Common myeloid progenitor, CD34-positive (primary cell): ENCODE data around the gene CYP19A1.

ENCODE experiments used
- CTCF ChIA-PET: fragments of 350-600 bp; sonication (Branson Sonifier 250); formaldehyde crosslinking; loops from one replicate; lab custom pipeline; 2021; ENCODE audit warnings: antibody characterized with exemption; lab: Charles Lee
- POLR2A ChIA-PET: fragments of 350-600 bp; sonication (Branson Sonifier 250); formaldehyde crosslinking; loops from one replicate; lab custom pipeline; 2021; ENCODE audit warnings: antibody characterized with exemption; lab: Charles Lee
- DNase-seq, 3 donors: peaks; one replicate each; pipeline versions ENCODE4 v3.0.0 to v3.0.0-alpha.2; 2013
- H3K27ac ChIP-seq, 2 experiments: 1 replicate in 1 of 2; 2 replicates in 1 of 2; pipeline ENCODE4 v1.7.0; 2013; ENCODE audit warnings: inconsistent platforms in 2 of 2, low read length in 2 of 2, mild to moderate bottlenecking in 2 of 2, low read depth in 1 of 2, moderate library complexity in 1 of 2; ENCODE audit not compliant: severe bottlenecking in 2 of 2, insufficient read depth in 1 of 2, poor library complexity in 1 of 2
- H3K27me3 ChIP-seq, 5 experiments: replicated peaks in 2 of 5; 1 replicate in 3 of 5; 2 replicates in 2 of 5; pipeline versions ENCODE4 v1.6.1 to v1.7.0; 2013; ENCODE audit warnings: low read length in 4 of 5, mild to moderate bottlenecking in 2 of 5, moderate library complexity in 2 of 5, inconsistent platforms in 1 of 5; ENCODE audit not compliant: insufficient read depth in 5 of 5, control insufficient read depth in 4 of 5
- H3K36me3 ChIP-seq, 4 experiments: 1 replicate in 2 of 4; 2 replicates in 2 of 4; pipeline versions ENCODE4 v1.6.1 to v1.7.0; 2013; ENCODE audit warnings: low read length in 3 of 4, control low read depth in 1 of 4, mild to moderate bottlenecking in 1 of 4; ENCODE audit not compliant: control insufficient read depth in 4 of 4, insufficient read depth in 4 of 4
- H3K4me1 ChIP-seq, 4 experiments: 1 replicate in 3 of 4; 2 replicates in 1 of 4; pipeline versions ENCODE4 v1.6.1 to v1.7.1; 2013; ENCODE audit warnings: low read length in 3 of 4, mild to moderate bottlenecking in 3 of 4, control low read depth in 1 of 4, inconsistent platforms in 1 of 4, moderate library complexity in 1 of 4; ENCODE audit not compliant: control insufficient read depth in 4 of 4, insufficient read depth in 4 of 4; ENCODE audit errors: control extremely low read depth in 1 of 4
- H3K4me3 ChIP-seq, 7 experiments: 1 replicate in 4 of 7; 2 replicates in 3 of 7; pipeline versions ENCODE4 v1.5.1 to v1.7.0; 2013; ENCODE audit warnings: mild to moderate bottlenecking in 7 of 7, low read length in 6 of 7, moderate library complexity in 6 of 7, inconsistent platforms in 2 of 7, low read depth in 2 of 7, control low read depth in 1 of 7; ENCODE audit not compliant: insufficient read depth in 4 of 7, control insufficient read depth in 1 of 7; ENCODE audit errors: extremely low read depth in 1 of 7
- H3K9me3 ChIP-seq, 5 experiments: 1 replicate in 4 of 5; 2 replicates in 1 of 5; pipeline versions ENCODE4 v1.6.1 to v1.7.1; 2013; ENCODE audit warnings: low read length in 4 of 5, mild to moderate bottlenecking in 2 of 5, inconsistent platforms in 1 of 5, low read depth in 1 of 5, moderate library complexity in 1 of 5; ENCODE audit not compliant: control insufficient read depth in 4 of 5, insufficient read depth in 2 of 5; ENCODE audit errors: control extremely low read depth in 1 of 5
- WGBS: methylation state at CpG from one replicate; pipeline ENCODE4 v1.1.5; 2013; ENCODE audit not compliant: insufficient coverage; 5-methylcytosine and 5-hydroxymethylcytosine counted together

The CYP19A1 gene

GRCh38 chr15:51371266-51371665 is 32.9 kb upstream of the CYP19A1 start:
- ChIA-PET CTCF (interaction anchor here (1.7 kb wide), 1 partner anchor 10 kb away, joined by 5 read pairs; no protein-coding TSS in a partner anchor), POLR2A (no interaction called here)
- H3K36me3 ChIP-seq = no peaks in the 10 kb centered on the region
- no peak for DNase-seq
- H3K4me1 ChIP-seq = no peaks in the 10 kb centered on the region
- WGBS = no CpG with 5 or more reads among the region's 1 CpG
- H3K4me3 ChIP-seq = no peak overlapping the region
- peaks cover 0 to 2% (median 0%) of the 10 kb centered on the region in 5 experiments for H3K27me3 ChIP-seq
- no peaks in the 10 kb centered on the region for H3K9me3 ChIP-seq
- no peak overlapping the region for H3K27ac ChIP-seq

DNA sequence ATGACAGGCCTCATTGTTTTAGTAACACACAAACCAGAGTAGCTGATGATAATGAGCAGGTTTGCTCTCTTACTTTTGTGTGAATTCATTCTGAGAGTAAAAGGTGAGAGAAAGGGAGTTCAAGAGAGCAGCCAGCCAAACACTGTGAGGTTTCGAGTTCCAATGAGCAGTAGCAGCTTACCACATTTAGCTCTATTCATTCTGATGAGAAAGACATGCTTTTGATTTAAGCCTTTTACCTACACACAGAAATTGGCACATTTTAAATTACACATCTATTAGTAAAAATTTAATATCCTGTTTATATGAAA is 31.0 kb upstream of the CYP19A1 start:
- no peaks in the 10 kb centered on the region for H3K9me3 ChIP-seq
- CTCF ChIA-PET = interaction anchor here (0.8 kb wide), 1 partner anchor 206 kb away, joined by 3 read pairs; no protein-coding TSS in a partner anchor
- WGBS = 100% methylated on average over 1 of the region's 1 CpG
- peaks cover 0 to 2% (median 0%) of the 10 kb centered on the region in 5 experiments for H3K27me3 ChIP-seq
- H3K27ac ChIP-seq = no peak overlapping the region
- H3K4me1 ChIP-seq = no peaks in the 10 kb centered on the region
- H3K4me3 ChIP-seq = no peak overlapping the region
- no peak for DNase-seq
- POLR2A ChIA-PET = no interaction called here
- H3K36me3 ChIP-seq = no peaks in the 10 kb centered on the region

GRCh38 chr15:51368751-51369450 is 30.5 kb upstream of the CYP19A1 start:
- H3K4me3 ChIP-seq = no peak overlapping the region
- H3K27ac ChIP-seq = no peak overlapping the region
- H3K4me1 ChIP-seq = no peaks in the 10 kb centered on the region
- ChIA-PET POLR2A (no interaction called here), CTCF (interaction anchor here (0.9 kb wide), 1 partner anchor 11 kb away, joined by 3 read pairs; no protein-coding TSS in a partner anchor)
- no peak for DNase-seq
- 100% methylated on average over 2 of the region's 3 CpGs for WGBS
- H3K27me3 ChIP-seq = peaks cover 0 to 2% (median 0%) of the 10 kb centered on the region in 5 experiments
- no peaks in the 10 kb centered on the region for H3K9me3 ChIP-seq
- H3K36me3 ChIP-seq = no peaks in the 10 kb centered on the region

- H3K27me3 ChIP-seq = peaks cover 0 to 4% (median 0%) of the 10 kb centered on the region in 5 experiments
- no peaks in the 10 kb centered on the region for H3K9me3 ChIP-seq
- ChIA-PET CTCF (interaction anchor here (0.9 kb wide), 1 partner anchor 12 kb away, joined by 3 read pairs; no protein-coding TSS in a partner anchor), POLR2A (no interaction called here)
- no peaks in the 10 kb centered on the region for H3K4me1 ChIP-seq
- DNase-seq = no peak
- no peaks in the 10 kb centered on the region for H3K36me3 ChIP-seq
- no peak overlapping the region for H3K4me3 ChIP-seq
- H3K27ac ChIP-seq = no peak overlapping the region
- 100% methylated on average over 6 of the region's 6 CpGs for WGBS
Measured at GRCh38 chr15:51368307-51368706, 29.9 kb upstream of the CYP19A1 start.

DNA sequence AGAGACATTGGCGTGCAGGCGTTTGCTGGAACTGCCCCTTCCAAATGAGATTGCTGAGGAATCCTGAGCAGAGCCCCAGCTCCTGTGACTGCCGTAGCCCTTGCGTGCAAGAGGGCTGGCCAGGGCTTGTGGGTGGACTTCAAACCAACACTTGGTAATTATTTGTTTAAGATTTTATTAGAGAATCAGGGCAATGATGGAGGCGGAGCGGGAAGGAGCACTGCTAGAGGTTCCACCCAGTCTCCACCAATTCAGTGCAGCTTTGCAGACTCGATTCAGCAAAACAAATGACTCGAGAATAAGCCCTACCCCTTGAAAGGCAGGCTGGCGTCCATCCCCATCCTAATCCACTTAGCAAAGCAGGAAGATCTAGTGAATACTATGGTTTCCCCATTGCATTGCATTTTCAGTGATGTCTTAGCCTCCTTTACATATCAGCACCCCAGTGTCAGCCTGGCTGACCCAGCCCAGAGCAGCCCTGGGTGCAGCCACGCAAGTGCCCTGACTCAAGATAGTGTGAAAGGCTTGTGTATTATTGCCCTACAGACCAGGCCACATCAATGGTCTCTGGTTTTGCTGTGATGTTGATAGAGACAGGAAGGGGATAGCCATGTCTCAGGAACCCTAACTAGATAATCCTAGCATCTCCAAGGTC is 29.1 kb upstream of the CYP19A1 start:
- H3K9me3 ChIP-seq = no peaks in the 10 kb centered on the region
- H3K27ac ChIP-seq = no peak overlapping the region
- H3K36me3 ChIP-seq = no peaks in the 10 kb centered on the region
- H3K4me3 ChIP-seq = no peak overlapping the region
- DNase-seq = no peak
- no peaks in the 10 kb centered on the region for H3K4me1 ChIP-seq
- ChIA-PET POLR2A (no interaction called here), CTCF (no interaction called here)
- WGBS = 96% methylated on average over 9 of the region's 10 CpGs
- peaks cover 0 to 4% (median 0%) of the 10 kb centered on the region in 5 experiments for H3K27me3 ChIP-seq

- Histone ChIP-seq H3K9me3 (no peaks in the 10 kb centered on the region), H3K27ac (no peak overlapping the region), H3K36me3 (no peaks in the 10 kb centered on the region), H3K4me3 (no peak overlapping the region), H3K27me3 (peaks cover 0 to 4% (median 0%) of the 10 kb centered on the region in 5 experiments), H3K4me1 (no peaks in the 10 kb centered on the region)
- ChIA-PET CTCF (no interaction called here), POLR2A (no interaction called here)
- no peak for DNase-seq
- 59% methylated on average over 2 of the region's 3 CpGs for WGBS
Measured at GRCh38 chr15:51366920-51367319, 28.5 kb upstream of the CYP19A1 start.

GRCh38 chr15:51366071-51366470 is 27.7 kb upstream of the CYP19A1 start:
- CTCF ChIA-PET = no interaction called here
- Histone ChIP-seq H3K36me3 (no peaks in the 10 kb centered on the region), H3K9me3 (no peaks in the 10 kb centered on the region)

More at GRCh38 chr15:51366071-51366470, 27.7 kb upstream of the CYP19A1 start:
- peaks cover 0 to 4% (median 0%) of the 10 kb centered on the region in 5 experiments for H3K27me3 ChIP-seq
- H3K4me1 ChIP-seq = no peaks in the 10 kb centered on the region
- H3K4me3 ChIP-seq = no peak overlapping the region
- DNase-seq = no peak
- 100% methylated on average over 5 of the region's 5 CpGs for WGBS
- H3K27ac ChIP-seq = no peak overlapping the region
- POLR2A ChIA-PET = no interaction called here
